Sigmoid colon (tissue), 7 donors: ENCODE data around the gene MON1B. TPM values are rescaled to one million over a fixed set of nuclear protein-coding genes. Genes with fewer than 3 reads are reported as not detected.
A peak's percentile ranks its signal among the peaks of the same experiment; 100 is the strongest.

Source experiments
- DNase-seq: peaks from one replicate; pipeline ENCODE4 v3.0.0-alpha.2; 2019
- H3K27ac ChIP-seq, 4 donors: fragments of 200-600 bp; sonication (generic); one replicate each; pipeline ENCODE4 v1.5.1; 2016 to 2019; ENCODE audit warnings: mild to moderate bottlenecking in 1 of 4
- H3K27me3 ChIP-seq, 3 donors: fragments of 200-600 bp; sonication (generic); one replicate each; pipeline ENCODE4 v1.5.1; 2019; ENCODE audit warnings: mild to moderate bottlenecking in 1 of 3
- H3K36me3 ChIP-seq, 4 donors: fragments of 200-600 bp; sonication (generic); one replicate each; pipeline ENCODE4 v1.5.1; 2016 to 2019
- H3K4me1 ChIP-seq, 4 donors: fragments of 200-600 bp; sonication (generic); one replicate each; pipeline ENCODE4 v1.5.1; 2017 to 2019
- H3K4me3 ChIP-seq, 4 donors: fragments of 200-600 bp; sonication (generic); one replicate each; pipeline ENCODE4 v1.5.1; 2017 to 2019; ENCODE audit warnings: mild to moderate bottlenecking in 2 of 4, moderate library complexity in 1 of 4
- H3K9me3 ChIP-seq, 4 donors: fragments of 200-600 bp in 3 of 4; sonication (generic) in 3 of 4; one replicate each; pipeline versions ENCODE4 v1.5.1 to v1.6.1; 2013 to 2019
- CTCF ChIP-seq, 4 experiments: fragments of 450-650 bp in 3 of 4; fragments of 200-600 bp in 1 of 4; IDR thresholded peaks; one replicate each; pipeline ENCODE4 v1.5.1; 2016 to 2019; ENCODE audit warnings: antibody characterized with exemption in 4 of 4, mild to moderate bottlenecking in 3 of 4, moderate library complexity in 2 of 4
- EP300 ChIP-seq, 4 donors: sonication (generic); formaldehyde crosslinking; IDR thresholded peaks; one replicate each; pipeline ENCODE4 v1.6.1; 2017; ENCODE audit warnings: antibody characterized with exemption in 4 of 4
- POLR2A ChIP-seq, 2 donors: fragments of 450-650 bp; IDR thresholded peaks; one replicate each; pipeline ENCODE4 v1.6.1; 2016; ENCODE audit warnings: antibody characterized with exemption in 2 of 2, mild to moderate bottlenecking in 2 of 2, moderate library complexity in 2 of 2
- POLR2AphosphoS5 ChIP-seq, 4 donors: sonication (generic); formaldehyde crosslinking; IDR thresholded peaks; one replicate each; pipeline ENCODE4 v1.6.1; 2017; ENCODE audit warnings: antibody characterized with exemption in 4 of 4
- WGBS, 2 donors: extraction: QIAGEN DNeasy Blood & Tissue Kit; methylation state at CpG; one replicate each; pipeline ENCODE4 v1.1.7; 2013; 5-methylcytosine and 5-hydroxymethylcytosine counted together
- intact Hi-C: fragments of 100-400 bp; cut with DNase I; formaldehyde crosslinking; loops from one replicate; pipeline ENCODE4 v1.15.1; 2023
- polyA plus RNA-seq, 3 donors: library from polyadenylated mRNA; stranded (reverse); fragments of 200-250 nt; gene quantifications; one replicate each; pipeline ENCODE4 v1.2.3, GENCODE V29; 2013
- total RNA-seq, 4 donors: library from RNA; depleted of rRNA; stranded (reverse); fragments of >200 nt; gene quantifications; one replicate each; pipeline ENCODE4 v1.1.0, GENCODE V29; 2016
- donor health status: healthy with polysubstance abuse.
- donor health status: Bipolar disorder and iron deficiency.
- donor health status: healthy.

Gene MON1B
- total RNA-seq = 10 to 100 TPM; 12.8 to 19.4 (median 13.5) TPM
- polyA plus RNA-seq = 10 to 100 TPM; 12.0 to 38.6 (median 16.6) TPM

- Histone ChIP-seq H3K36me3 (peaks cover 0 to 24% (median 19%) of the 10 kb centered on the region in 4 donors), H3K27me3 (no peaks in the 10 kb centered on the region), H3K4me3 (peak within 1 kb of the TSS; percentile 69 to 90 (median 88)), H3K27ac (peak within 1 kb of the TSS; percentile 89 to 97 (median 91)), H3K9me3 (no peaks in the 10 kb centered on the region), H3K4me1 (peaks cover 0 to 23% (median 18%) of the 10 kb centered on the region in 4 donors)
- peak; percentile 99 for DNase-seq
- intact Hi-C loops = loop anchor here (2.0 to 10.0 kb wide), 2 partner anchors 534 to 1568 kb away; partner anchors contain the start of genes ADAT1 and NUDT7
- 0% methylated on average over 63 of the region's 63 CpGs for WGBS, 2 donors
- TF ChIP-seq EP300 (IDR thresholded peaks at IDR 0.05) = peak in 1 of 4 donors; percentile 48
- TF ChIP-seq POLR2AphosphoS5 (IDR thresholded peaks at IDR 0.05) = peak; percentile 70 to 91 (median 79)
- TF ChIP-seq POLR2A (IDR thresholded peaks at IDR 0.05) = peak; percentile 27 to 81
- TF ChIP-seq CTCF (IDR thresholded peaks at IDR 0.05) = no peak
Observed at GRCh38 chr16:77190478-77191258, at the start of gene MON1B. Gene MON1B (plus strand): TSS chr16:77191190. CDS start chr16:77191486, 296 bp downstream.

- H3K4me3 ChIP-seq = no peak overlapping the region
- TF ChIP-seq CTCF (IDR thresholded peaks at IDR 0.05) (no peak), POLR2A (IDR thresholded peaks at IDR 0.05) (no peak), EP300 (IDR thresholded peaks at IDR 0.05) (no peak), POLR2AphosphoS5 (IDR thresholded peaks at IDR 0.05) (no peak)
- peaks cover 0 to 5% (median 0%) of the 10 kb centered on the region in 4 donors for H3K9me3 ChIP-seq
- H3K4me1 ChIP-seq = no peaks in the 10 kb centered on the region
- intact Hi-C loops = no loop called here
- DNase-seq = no peak
- no peak overlapping the region for H3K27ac ChIP-seq
- H3K36me3 ChIP-seq = no peaks in the 10 kb centered on the region
- no peaks in the 10 kb centered on the region for H3K27me3 ChIP-seq
Observed at GRCh38 chr16:77143364-77143763, 47.6 kb upstream of the MON1B start.

- no peak for DNase-seq
- TF ChIP-seq POLR2AphosphoS5 (IDR thresholded peaks at IDR 0.05) (no peak), CTCF (IDR thresholded peaks at IDR 0.05) (no peak), EP300 (IDR thresholded peaks at IDR 0.05) (no peak), POLR2A (IDR thresholded peaks at IDR 0.05) (no peak)
- H3K4me1 ChIP-seq = no peaks in the 10 kb centered on the region
- intact Hi-C loops = no loop called here
- WGBS, 2 donors = 69 to 70% methylated on average over 4 of the region's 4 CpGs
- H3K36me3 ChIP-seq = no peaks in the 10 kb centered on the region
- no peaks in the 10 kb centered on the region for H3K27me3 ChIP-seq
- peaks cover 0 to 5% (median 0%) of the 10 kb centered on the region in 4 donors for H3K9me3 ChIP-seq
- H3K27ac ChIP-seq = no peak overlapping the region
- no peak overlapping the region for H3K4me3 ChIP-seq
Observed at GRCh38 chr16:77148121-77148520, 42.9 kb upstream of the MON1B start.

- TF ChIP-seq POLR2AphosphoS5 (IDR thresholded peaks at IDR 0.05) (no peak), POLR2A (IDR thresholded peaks at IDR 0.05) (no peak)
- Histone ChIP-seq H3K4me3 (no peak overlapping the region), H3K27ac (no peak overlapping the region), H3K9me3 (no peaks in the 10 kb centered on the region), H3K4me1 (no peaks in the 10 kb centered on the region), H3K36me3 (no peaks in the 10 kb centered on the region), H3K27me3 (no peaks in the 10 kb centered on the region)
- intact Hi-C loops = no loop called here
- DNase-seq = no peak
- 46 to 47% methylated on average over 3 of the region's 3 CpGs for WGBS, 2 donors
Observed at GRCh38 chr16:77157346-77158058, 33.5 kb upstream of the MON1B start.

- intact Hi-C loops = no loop called here
- no peak for TF ChIP-seq POLR2AphosphoS5 (IDR thresholded peaks at IDR 0.05)
- no peak for TF ChIP-seq POLR2A (IDR thresholded peaks at IDR 0.05)
- TF ChIP-seq CTCF (IDR thresholded peaks at IDR 0.05) = no peak
- no peak for TF ChIP-seq EP300 (IDR thresholded peaks at IDR 0.05)
- no peaks in the 10 kb centered on the region for H3K27me3 ChIP-seq
Observed at GRCh38 chr16:77158293-77158692, 32.7 kb upstream of the MON1B start.

More at GRCh38 chr16:77158293-77158692, 32.7 kb upstream of the MON1B start:
- Histone ChIP-seq H3K9me3 (no peaks in the 10 kb centered on the region), H3K4me3 (no peak overlapping the region), H3K4me1 (no peaks in the 10 kb centered on the region), H3K27ac (no peak overlapping the region), H3K36me3 (no peaks in the 10 kb centered on the region)
- WGBS, 2 donors = 89 to 91% methylated on average over 6 of the region's 6 CpGs
- no peak for DNase-seq
